HG03159 (cell line): Measurements from ENCODE around the gene BNIP2.
"Not testable (repeated sequence)": the region's sequence is repeated elsewhere in the genome, so short reads cannot be mapped to it uniquely, and the experiment has no call there.

Experiments used
- ATAC-seq: cut with Tn5 transposase; IDR thresholded peaks from one replicate; pipeline ENCODE4 v1.9.1; 2021; ENCODE audit warnings: mild to moderate bottlenecking, moderate library complexity; ENCODE audit not compliant: unreplicated experiment

Gene BNIP2

DNA sequence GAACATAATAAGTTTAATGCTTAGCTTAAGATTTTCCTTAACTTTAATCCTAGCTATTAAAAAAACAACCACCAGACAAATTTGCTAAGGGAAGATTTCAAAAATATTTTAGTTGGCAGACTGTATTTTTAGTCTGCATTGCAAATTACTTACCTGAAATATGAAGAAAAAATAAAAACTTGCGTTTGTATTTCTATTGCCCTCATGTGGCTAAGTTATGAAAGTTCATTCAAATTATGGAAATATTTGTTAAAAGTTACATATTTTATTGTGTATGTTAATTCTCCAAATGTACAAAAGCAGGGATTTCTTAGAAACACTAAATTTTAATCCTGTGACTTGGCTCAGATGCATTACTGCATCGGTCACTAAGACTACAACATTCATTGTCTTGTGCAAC is 46.8 kb downstream of the BNIP2 start:
- ATAC-seq: no peak

DNA sequence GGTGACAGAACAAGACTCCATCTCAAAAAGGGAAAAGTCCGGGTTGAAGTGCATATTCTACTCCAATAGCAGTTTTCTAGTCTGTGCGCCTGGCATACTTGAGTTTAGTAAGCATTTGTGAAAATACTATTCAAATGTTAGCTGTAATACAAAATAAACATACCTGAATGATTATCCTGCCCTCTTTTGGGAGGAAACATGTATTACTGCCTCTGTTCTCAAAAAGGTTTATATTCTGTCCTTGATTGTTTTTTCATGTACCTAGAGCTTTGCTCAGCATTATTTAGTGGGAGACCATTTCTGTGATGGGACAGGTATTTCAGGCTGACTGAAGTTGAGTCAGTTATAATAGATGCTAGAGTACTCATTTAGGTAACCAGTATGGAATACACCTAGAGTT is 51.6 kb downstream of the BNIP2 start:
- not testable (repeated sequence) for ATAC-seq

DNA sequence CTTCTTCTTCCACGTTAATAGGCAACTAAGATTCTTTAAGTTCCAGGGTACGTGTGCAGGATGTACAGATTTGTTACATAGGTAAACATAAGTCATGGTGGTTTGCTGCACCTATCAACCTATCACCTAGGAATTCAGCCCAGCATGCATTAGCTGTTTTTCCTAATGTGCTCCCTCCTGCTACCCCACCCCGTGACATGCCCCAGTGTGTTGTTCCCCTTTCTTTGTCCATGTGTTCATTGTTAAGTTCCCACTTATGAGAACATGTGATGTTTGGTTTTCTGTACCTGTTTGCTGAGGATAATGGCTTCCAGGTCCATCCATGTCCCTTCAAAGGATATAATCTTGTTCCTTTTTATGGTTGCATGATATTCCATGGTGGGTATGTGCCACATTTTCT is 52.9 kb downstream of the BNIP2 start:
- no peak for ATAC-seq

GRCh38 chr15:59632714-59633113 is 56.4 kb downstream of the BNIP2 start:
- no peak for ATAC-seq

DNA sequence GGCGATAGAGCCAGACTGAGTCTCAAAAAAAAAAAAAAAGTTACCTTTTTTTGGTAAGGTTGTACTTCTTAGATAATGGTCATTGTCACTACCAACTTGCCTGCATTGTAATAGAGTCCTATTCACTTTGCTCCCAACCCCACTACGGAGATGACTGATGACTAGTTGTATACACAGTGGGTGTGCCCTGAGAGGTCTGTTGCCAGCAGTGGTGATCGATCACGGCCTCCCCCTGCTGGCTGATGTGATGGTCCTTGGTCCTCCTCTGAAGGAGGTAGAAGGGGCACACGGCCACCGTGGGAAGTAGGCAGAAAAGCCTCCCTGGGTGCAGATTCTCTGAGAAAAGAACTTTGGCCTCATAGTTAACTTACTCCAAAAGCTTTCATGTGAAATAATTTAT is 66.8 kb downstream of the BNIP2 start:
- no peak for ATAC-seq

DNA sequence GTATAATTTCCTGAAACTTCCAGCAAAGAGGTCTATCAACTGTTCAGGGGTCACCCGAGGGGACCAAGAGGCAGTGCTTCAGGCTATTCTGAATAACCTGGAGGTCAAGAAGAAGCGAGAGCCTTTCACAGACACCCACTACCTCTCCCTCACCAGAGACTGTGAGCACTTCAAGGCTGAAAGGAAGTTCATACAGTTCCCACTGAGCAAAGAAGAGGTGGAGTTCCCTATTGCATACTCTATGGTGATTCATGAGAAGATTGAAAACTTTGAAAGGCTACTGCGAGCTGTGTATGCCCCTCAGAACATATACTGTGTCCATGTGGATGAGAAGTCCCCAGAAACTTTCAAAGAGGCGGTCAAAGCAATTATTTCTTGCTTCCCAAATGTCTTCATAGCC is 70.7 kb downstream of the BNIP2 start:
- ATAC-seq: no peak

- no peak for ATAC-seq
Measured at GRCh38 chr15:59616379-59616778, 72.7 kb downstream of the BNIP2 start.

GRCh38 chr15:59615661-59616060 is 73.5 kb downstream of the BNIP2 start:
- no peak for ATAC-seq

- ATAC-seq: no peak
Measured at GRCh38 chr15:59614153-59614552, 75.0 kb downstream of the BNIP2 start.

- no peak for ATAC-seq
Measured at GRCh38 chr15:59611276-59612260, 77.6 kb downstream of the BNIP2 start, which contains the start of gene GCNT3. GCNT3 (plus strand) TSS chr15:59611783; CDS start chr15:59618239, 6,456 bp downstream.

DNA sequence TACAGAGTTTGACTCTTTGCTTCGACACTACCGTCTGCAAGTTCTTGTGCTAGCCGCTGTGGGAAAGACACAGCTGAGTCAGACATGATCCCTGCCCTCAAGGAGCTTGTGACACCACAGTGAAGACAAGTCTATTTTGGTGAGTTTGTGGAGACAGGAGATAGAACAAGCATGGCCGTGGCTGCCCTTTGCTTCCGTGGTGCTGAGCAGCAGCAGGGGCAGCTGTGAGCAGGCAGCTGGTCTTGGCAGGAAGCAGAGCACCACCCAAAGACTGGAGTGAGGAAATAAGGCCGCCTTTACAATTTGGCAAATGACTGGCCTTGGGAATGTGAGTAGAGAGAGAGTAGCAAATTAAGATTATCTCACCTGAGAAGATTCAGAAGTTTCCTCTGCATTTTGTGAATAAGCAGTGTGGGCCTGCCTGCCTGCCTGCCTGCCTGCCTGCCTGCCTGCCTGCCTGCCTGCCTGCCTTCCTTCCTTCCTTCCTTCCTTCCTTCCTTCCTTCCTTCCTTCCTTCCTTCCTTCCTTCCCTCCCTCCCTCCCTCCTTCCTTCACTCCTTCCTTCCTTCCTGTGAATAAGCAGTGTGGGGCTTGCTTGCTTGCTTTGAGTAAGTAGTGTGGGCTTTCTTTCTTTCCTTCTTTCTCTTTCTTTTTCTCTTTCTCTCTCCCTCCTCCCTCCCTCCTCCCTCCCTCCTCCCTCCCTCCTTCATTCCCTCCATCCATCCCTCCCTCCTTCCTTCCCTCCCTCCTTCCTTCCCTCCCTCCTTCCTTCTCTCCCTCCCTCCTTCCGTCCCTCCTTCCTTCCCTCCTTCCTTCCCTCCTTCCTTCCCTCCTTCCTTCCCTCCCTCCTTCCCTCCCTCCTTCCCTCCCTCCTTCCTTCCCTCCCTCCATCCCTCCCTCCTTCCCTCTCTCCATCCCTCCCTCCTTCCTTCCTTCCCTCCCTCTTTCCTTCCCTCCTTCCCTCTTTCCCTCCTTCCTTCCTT is 79.1 kb downstream of the BNIP2 start:
- ATAC-seq: no peak
